ENCODE measurements around the gene MPP7. TPM values are rescaled to one million over a fixed set of nuclear protein-coding genes. Genes with fewer than 3 reads are reported as not detected.

MPP7 gene
- total and polyA plus RNA-seq, 2 of the 8 experiments (the other 6 are each of a cell fraction or from before 2014, with no cell fraction given): 1.9 to 9.3 TPM

GRCh38 chr10:28254290-28254985 is 48.4 kb downstream of the MPP7 start (continued):
- TF ChIP-seq SUZ12 (IDR thresholded peaks at IDR 0.05; ENCODE audit: low read length): no peak
- no peak for TF ChIP-seq SAP30 (IDR thresholded peaks at IDR 0.05; ENCODE audit: insufficient read depth, insufficient replicate concordance, low read length)

Data from H1 (cell line).